ENCODE results near the gene NSUN7. TPM values are rescaled to one million over a fixed set of nuclear protein-coding genes. Genes with fewer than 3 reads are reported as not detected.

The NSUN7 gene
- total RNA-seq, 2 donors from 2014 or later = 17.9 to 29.6 TPM

DNA sequence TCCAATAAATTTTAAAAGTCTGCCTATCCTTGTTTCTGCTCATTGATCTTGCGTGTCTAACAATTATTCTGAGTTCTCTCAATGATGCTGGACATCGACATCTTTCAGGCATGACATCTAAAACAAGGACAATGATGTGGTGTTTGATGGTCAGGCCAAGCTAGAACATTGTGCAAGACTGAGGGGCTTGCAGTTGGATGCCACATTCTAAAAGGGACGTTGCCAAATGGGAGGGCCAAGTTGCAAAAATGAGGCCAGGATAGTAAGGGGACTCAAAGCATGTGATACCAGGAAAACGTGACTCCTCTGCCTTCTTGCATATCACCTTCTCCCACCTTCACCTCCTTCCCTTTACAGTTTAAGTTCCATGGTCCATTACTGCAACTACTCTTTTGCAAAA, 29.4 kb upstream of the NSUN7 start:
- Histone ChIP-seq H3K36me3 (ENCODE audit: control insufficient read depth, insufficient read depth, low read length) (no peaks in the 10 kb centered on the region), H3K27me3 (ENCODE audit: control insufficient read depth, insufficient read depth, low read length, poor library complexity, severe bottlenecking) (peaks cover 12% of the 10 kb centered on the region), H3K9me3 (ENCODE audit: control insufficient read depth, low read length) (no peaks in the 10 kb centered on the region), H3K9ac (ENCODE audit: extremely low read depth, low read length, poor library complexity, severe bottlenecking) (no peak overlapping the region), H3K4me3 (ENCODE audit: low read length) (no peak overlapping the region), H3K27ac (ENCODE audit: low read depth, low read length) (no peak overlapping the region), H3K4me1 (ENCODE audit: control insufficient read depth, insufficient read depth, low read length) (peaks cover 25% of the 10 kb centered on the region)
- Mint-ChIP-seq H3K9me3 (no peaks in the 10 kb centered on the region), H3K27me3 (ENCODE audit: insufficient read depth) (peaks cover 9% of the 10 kb centered on the region), H3K27ac (no peak overlapping the region), H3K4me3 (no peak overlapping the region), H3K4me1 (peaks cover 27% of the 10 kb centered on the region), H3K36me3 (ENCODE audit: low read depth) (no peaks in the 10 kb centered on the region)
- TF ChIP-seq, protein P1, sequence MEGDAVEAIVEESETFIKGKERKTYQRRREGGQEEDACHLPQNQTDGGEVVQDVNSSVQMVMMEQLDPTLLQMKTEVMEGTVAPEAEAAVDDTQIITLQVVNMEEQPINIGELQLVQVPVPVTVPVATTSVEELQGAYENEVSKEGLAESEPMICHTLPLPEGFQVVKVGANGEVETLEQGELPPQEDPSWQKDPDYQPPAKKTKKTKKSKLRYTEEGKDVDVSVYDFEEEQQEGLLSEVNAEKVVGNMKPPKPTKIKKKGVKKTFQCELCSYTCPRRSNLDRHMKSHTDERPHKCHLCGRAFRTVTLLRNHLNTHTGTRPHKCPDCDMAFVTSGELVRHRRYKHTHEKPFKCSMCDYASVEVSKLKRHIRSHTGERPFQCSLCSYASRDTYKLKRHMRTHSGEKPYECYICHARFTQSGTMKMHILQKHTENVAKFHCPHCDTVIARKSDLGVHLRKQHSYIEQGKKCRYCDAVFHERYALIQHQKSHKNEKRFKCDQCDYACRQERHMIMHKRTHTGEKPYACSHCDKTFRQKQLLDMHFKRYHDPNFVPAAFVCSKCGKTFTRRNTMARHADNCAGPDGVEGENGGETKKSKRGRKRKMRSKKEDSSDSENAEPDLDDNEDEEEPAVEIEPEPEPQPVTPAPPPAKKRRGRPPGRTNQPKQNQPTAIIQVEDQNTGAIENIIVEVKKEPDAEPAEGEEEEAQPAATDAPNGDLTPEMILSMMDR (conservative IDR thresholded peaks at IDR 0.05) = no peak
- no peak for DNase-seq
- 83 to 100% methylated on average over 2 to 4 of the region's 4 CpGs for WGBS, 2 experiments (ENCODE audit: insufficient coverage in 1 of 2, insufficient read length in 1 of 2)

DNA sequence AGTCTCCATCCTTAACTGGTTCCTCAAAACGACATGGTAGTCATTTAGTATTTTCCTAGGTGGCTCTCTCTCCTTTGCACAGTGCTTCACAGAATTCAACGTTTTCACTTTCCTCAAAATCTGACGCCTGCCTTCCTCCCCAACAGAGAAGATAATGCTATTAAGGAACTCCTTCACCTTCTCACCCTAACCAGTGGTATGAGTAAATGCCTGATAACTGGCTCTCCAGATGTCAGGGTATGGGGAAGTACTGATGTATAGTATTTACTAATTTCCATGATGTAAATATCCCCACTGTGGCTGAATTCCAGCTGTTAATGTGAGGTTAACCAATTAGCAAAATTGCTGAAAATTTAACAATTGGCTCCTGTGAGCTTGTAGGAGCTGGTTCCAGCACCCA, 28.8 kb upstream of the NSUN7 start:
- peaks cover 12% of the 10 kb centered on the region for H3K27me3 ChIP-seq (ENCODE audit: control insufficient read depth, insufficient read depth, low read length, poor library complexity, severe bottlenecking)
- H3K36me3 Mint-ChIP-seq (ENCODE audit: low read depth) = no peaks in the 10 kb centered on the region

DNA sequence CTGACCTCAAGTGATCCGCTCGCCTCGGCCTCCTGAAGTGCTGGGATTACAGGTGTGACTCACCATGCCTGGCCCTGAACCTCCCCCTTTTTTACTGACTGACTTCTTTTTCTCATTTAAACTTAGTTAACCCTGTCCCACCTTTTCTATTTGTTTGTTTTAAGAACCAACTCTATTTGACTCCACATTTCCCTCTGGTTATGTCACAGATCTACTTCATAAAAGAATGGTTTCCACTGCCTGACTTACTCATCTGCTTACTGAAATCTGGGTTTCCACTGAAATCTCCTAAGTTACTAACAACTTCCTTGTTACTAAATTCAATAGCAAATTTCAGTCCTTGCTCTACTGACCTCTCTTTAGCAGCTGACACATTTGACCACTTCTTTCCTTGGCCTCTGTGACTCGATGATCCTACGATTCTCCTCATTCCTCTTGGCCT, 28.0 kb upstream of the NSUN7 start:
- Mint-ChIP-seq H3K9me3 (no peaks in the 10 kb centered on the region), H3K27me3 (ENCODE audit: insufficient read depth) (peaks cover 9% of the 10 kb centered on the region), H3K4me1 (peaks cover 27% of the 10 kb centered on the region), H3K27ac (no peak overlapping the region), H3K36me3 (ENCODE audit: low read depth) (no peaks in the 10 kb centered on the region), H3K4me3 (no peak overlapping the region)
- Histone ChIP-seq H3K9ac (ENCODE audit: extremely low read depth, low read length, poor library complexity, severe bottlenecking) (no peak overlapping the region), H3K36me3 (ENCODE audit: control insufficient read depth, insufficient read depth, low read length) (no peaks in the 10 kb centered on the region), H3K27me3 (ENCODE audit: control insufficient read depth, insufficient read depth, low read length, poor library complexity, severe bottlenecking) (peaks cover 12% of the 10 kb centered on the region), H3K4me1 (ENCODE audit: control insufficient read depth, insufficient read depth, low read length) (peaks cover 25% of the 10 kb centered on the region), H3K4me3 (ENCODE audit: low read length) (no peak overlapping the region), H3K9me3 (ENCODE audit: control insufficient read depth, low read length) (no peaks in the 10 kb centered on the region), H3K27ac (ENCODE audit: low read depth, low read length) (no peak overlapping the region)
- TF ChIP-seq, protein P1 (conservative IDR thresholded peaks at IDR 0.05) = no peak
- 85 to 98% methylated on average over 5 of the region's 5 CpGs for WGBS, 2 experiments (ENCODE audit: insufficient coverage in 1 of 2, insufficient read length in 1 of 2)
- DNase-seq = no peak

More for the DNA sequence above, 28.8 kb upstream of the NSUN7 start:
- Histone ChIP-seq H3K27ac (ENCODE audit: low read depth, low read length) (no peak overlapping the region), H3K4me3 (ENCODE audit: low read length) (no peak overlapping the region), H3K4me1 (ENCODE audit: control insufficient read depth, insufficient read depth, low read length) (peaks cover 25% of the 10 kb centered on the region), H3K9ac (ENCODE audit: extremely low read depth, low read length, poor library complexity, severe bottlenecking) (no peak overlapping the region), H3K9me3 (ENCODE audit: control insufficient read depth, low read length) (no peaks in the 10 kb centered on the region), H3K36me3 (ENCODE audit: control insufficient read depth, insufficient read depth, low read length) (no peaks in the 10 kb centered on the region)
- no peak overlapping the region for H3K27ac Mint-ChIP-seq
- H3K4me1 Mint-ChIP-seq = peaks cover 27% of the 10 kb centered on the region
- TF ChIP-seq, protein P1 (conservative IDR thresholded peaks at IDR 0.05) = no peak
- peaks cover 9% of the 10 kb centered on the region for H3K27me3 Mint-ChIP-seq (ENCODE audit: insufficient read depth)
- no peaks in the 10 kb centered on the region for H3K9me3 Mint-ChIP-seq
- no peak for DNase-seq
- H3K4me3 Mint-ChIP-seq = no peak overlapping the region
- WGBS, 2 experiments (ENCODE audit: insufficient coverage in 1 of 2, insufficient read length in 1 of 2) = 35 to 86% methylated on average over 1 to 3 of the region's 3 CpGs

Measured in endodermal cell (in vitro differentiated cells).